Spleen (tissue), 7 donors: Measurements from ENCODE around the gene NTRK2.

ENCODE experiments used
- POLR2A ChIP-seq, 3 donors: fragments of 450-650 bp; IDR thresholded peaks; one replicate each; pipeline ENCODE4 v1.5.1; 2017; ENCODE audit warnings: antibody characterized with exemption in 3 of 3, mild to moderate bottlenecking in 1 of 3
- POLR2AphosphoS5 ChIP-seq, 3 donors: sonication (generic); formaldehyde crosslinking; IDR thresholded peaks; one replicate each; pipeline ENCODE4 v1.5.1; 2017; ENCODE audit warnings: antibody characterized with exemption in 3 of 3
- TF ChIP-seq, protein P1 (sequence below), 11 experiments: fragments of 200-600 bp in 7 of 11; fragments of 450-650 bp in 4 of 11; sonication (generic) in 4 of 11; IDR thresholded peaks in 8 of 11; conservative IDR thresholded peaks in 3 of 11; 1 replicate in 7 of 11; 2 replicates in 4 of 11; pipeline versions ENCODE4 v1.4.0 to v1.8.0; 2016 to 2021; ENCODE audit warnings: antibody characterized with exemption in 11 of 11, inconsistent platforms in 4 of 11, mild to moderate bottlenecking in 1 of 11
- donor health status: DM: no; HTN: no; CAD: no; lungs with moderate emphysema.
- donor health status: DM: no; HTN: no; CAD: no.
- donor health status: DM: no; HTN: no; CAD: no.

DNA sequence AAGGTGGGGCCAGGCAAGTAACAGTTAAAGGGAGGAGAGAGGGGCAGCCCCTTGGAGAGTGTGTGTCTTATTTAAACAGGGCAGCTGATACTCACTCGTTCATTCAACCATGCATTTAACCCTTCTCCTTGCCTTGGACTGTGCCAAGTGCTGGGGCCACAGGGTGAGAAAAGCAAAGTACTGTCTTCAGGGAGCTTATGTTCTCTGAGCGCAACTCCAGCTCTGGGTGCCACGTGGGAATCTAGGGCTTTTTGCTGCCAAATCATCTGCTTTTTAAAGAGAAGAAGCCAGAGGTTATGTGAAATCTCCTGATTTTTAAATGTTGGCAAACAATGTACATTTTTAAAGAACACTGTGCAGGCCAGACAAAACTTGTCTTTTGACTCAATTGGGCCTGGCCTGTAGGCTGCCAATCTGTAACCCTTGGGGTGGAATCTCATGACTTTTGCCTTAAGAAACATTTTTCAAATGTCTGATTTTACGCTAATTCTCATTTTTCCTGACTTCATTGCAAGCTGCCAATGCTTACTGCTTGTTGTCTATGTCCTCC is 157.8 kb downstream of the NTRK2 start:
- TF ChIP-seq, protein P1, sequence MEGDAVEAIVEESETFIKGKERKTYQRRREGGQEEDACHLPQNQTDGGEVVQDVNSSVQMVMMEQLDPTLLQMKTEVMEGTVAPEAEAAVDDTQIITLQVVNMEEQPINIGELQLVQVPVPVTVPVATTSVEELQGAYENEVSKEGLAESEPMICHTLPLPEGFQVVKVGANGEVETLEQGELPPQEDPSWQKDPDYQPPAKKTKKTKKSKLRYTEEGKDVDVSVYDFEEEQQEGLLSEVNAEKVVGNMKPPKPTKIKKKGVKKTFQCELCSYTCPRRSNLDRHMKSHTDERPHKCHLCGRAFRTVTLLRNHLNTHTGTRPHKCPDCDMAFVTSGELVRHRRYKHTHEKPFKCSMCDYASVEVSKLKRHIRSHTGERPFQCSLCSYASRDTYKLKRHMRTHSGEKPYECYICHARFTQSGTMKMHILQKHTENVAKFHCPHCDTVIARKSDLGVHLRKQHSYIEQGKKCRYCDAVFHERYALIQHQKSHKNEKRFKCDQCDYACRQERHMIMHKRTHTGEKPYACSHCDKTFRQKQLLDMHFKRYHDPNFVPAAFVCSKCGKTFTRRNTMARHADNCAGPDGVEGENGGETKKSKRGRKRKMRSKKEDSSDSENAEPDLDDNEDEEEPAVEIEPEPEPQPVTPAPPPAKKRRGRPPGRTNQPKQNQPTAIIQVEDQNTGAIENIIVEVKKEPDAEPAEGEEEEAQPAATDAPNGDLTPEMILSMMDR (IDR thresholded peaks at IDR 0.05 in 8 of 11, conservative IDR thresholded peaks at IDR 0.05 in 3 of 11): no peak
- TF ChIP-seq POLR2A (IDR thresholded peaks at IDR 0.05): no peak
- no peak for TF ChIP-seq POLR2AphosphoS5 (IDR thresholded peaks at IDR 0.05)
